ENCODE data around the gene TNFRSF13B.
"Not testable (repeated sequence)": the region's sequence is repeated elsewhere in the genome, so short reads cannot be mapped to it uniquely, and the experiment has no call there.

TNFRSF13B gene

GRCh38 chr17:16915752-16916556 lies 56.0 kb downstream of the TNFRSF13B start:
- no peak overlapping the region for H3K4me3 ChIP-seq (ENCODE audit: low read depth in 1 of 2, low read length in 2 of 2)
- H3K4me1 ChIP-seq (ENCODE audit: control insufficient read depth in 1 of 2, insufficient read depth in 2 of 2, low read length in 2 of 2): no peaks in the 10 kb centered on the region
- H3K27ac ChIP-seq (ENCODE audit: low read length): no peak overlapping the region
- no peaks in the 10 kb centered on the region for H3K9me3 ChIP-seq (ENCODE audit: control insufficient read depth in 1 of 2, low read length in 2 of 2)
- no peaks in the 10 kb centered on the region for H3K36me3 ChIP-seq (ENCODE audit: control insufficient read depth in 1 of 2, insufficient read depth in 2 of 2, low read length in 2 of 2)
- H3K27me3 ChIP-seq (ENCODE audit: low read depth, low read length): no peaks in the 10 kb centered on the region

- Histone ChIP-seq H3K4me1 (ENCODE audit: control insufficient read depth in 1 of 2, insufficient read depth in 2 of 2, low read length in 2 of 2) (no peaks in the 10 kb centered on the region), H3K36me3 (ENCODE audit: control insufficient read depth in 1 of 2, insufficient read depth in 2 of 2, low read length in 2 of 2) (no peaks in the 10 kb centered on the region), H3K9me3 (ENCODE audit: control insufficient read depth in 1 of 2, low read length in 2 of 2) (no peaks in the 10 kb centered on the region), H3K27me3 (ENCODE audit: low read depth, low read length) (no peaks in the 10 kb centered on the region), H3K4me3 (ENCODE audit: low read depth in 1 of 2, low read length in 2 of 2) (no peak overlapping the region), H3K27ac (ENCODE audit: low read length) (no peak overlapping the region)
Measured at GRCh38 chr17:16913463-16913862, 58.5 kb downstream of the TNFRSF13B start.

- Histone ChIP-seq H3K9me3 (ENCODE audit: control insufficient read depth in 1 of 2, low read length in 2 of 2) (no peaks in the 10 kb centered on the region), H3K27me3 (ENCODE audit: low read depth, low read length) (no peaks in the 10 kb centered on the region), H3K4me1 (ENCODE audit: control insufficient read depth in 1 of 2, insufficient read depth in 2 of 2, low read length in 2 of 2) (no peaks in the 10 kb centered on the region), H3K36me3 (ENCODE audit: control insufficient read depth in 1 of 2, insufficient read depth in 2 of 2, low read length in 2 of 2) (no peaks in the 10 kb centered on the region), H3K27ac (ENCODE audit: low read length) (no peak overlapping the region), H3K4me3 (ENCODE audit: low read depth in 1 of 2, low read length in 2 of 2) (no peak overlapping the region)
Measured at GRCh38 chr17:16912021-16912962, 59.6 kb downstream of the TNFRSF13B start.

- H3K27ac ChIP-seq (ENCODE audit: low read length): no peak overlapping the region
- H3K36me3 ChIP-seq (ENCODE audit: control insufficient read depth in 1 of 2, insufficient read depth in 2 of 2, low read length in 2 of 2): no peaks in the 10 kb centered on the region
- H3K4me1 ChIP-seq (ENCODE audit: control insufficient read depth in 1 of 2, insufficient read depth in 2 of 2, low read length in 2 of 2): no peaks in the 10 kb centered on the region
- no peaks in the 10 kb centered on the region for H3K27me3 ChIP-seq (ENCODE audit: low read depth, low read length)
- no peak overlapping the region for H3K4me3 ChIP-seq (ENCODE audit: low read depth in 1 of 2, low read length in 2 of 2)
- H3K9me3 ChIP-seq (ENCODE audit: control insufficient read depth in 1 of 2, low read length in 2 of 2): no peaks in the 10 kb centered on the region
Measured at GRCh38 chr17:16911141-16911937, 60.6 kb downstream of the TNFRSF13B start.

- H3K4me3 ChIP-seq (ENCODE audit: low read depth in 1 of 2, low read length in 2 of 2): no peak overlapping the region
- no peaks in the 10 kb centered on the region for H3K27me3 ChIP-seq (ENCODE audit: low read depth, low read length)
- H3K36me3 ChIP-seq (ENCODE audit: control insufficient read depth in 1 of 2, insufficient read depth in 2 of 2, low read length in 2 of 2): no peaks in the 10 kb centered on the region
- H3K27ac ChIP-seq (ENCODE audit: low read length): no peak overlapping the region
- no peaks in the 10 kb centered on the region for H3K9me3 ChIP-seq (ENCODE audit: control insufficient read depth in 1 of 2, low read length in 2 of 2)
- H3K4me1 ChIP-seq (ENCODE audit: control insufficient read depth in 1 of 2, insufficient read depth in 2 of 2, low read length in 2 of 2): no peaks in the 10 kb centered on the region
Measured at GRCh38 chr17:16910341-16910740, 61.6 kb downstream of the TNFRSF13B start.

GRCh38 chr17:16909472-16910246 lies 62.3 kb downstream of the TNFRSF13B start:
- H3K4me1 ChIP-seq (ENCODE audit: control insufficient read depth in 1 of 2, insufficient read depth in 2 of 2, low read length in 2 of 2): no peaks in the 10 kb centered on the region
- H3K27ac ChIP-seq (ENCODE audit: low read length): no peak overlapping the region
- H3K36me3 ChIP-seq (ENCODE audit: control insufficient read depth in 1 of 2, insufficient read depth in 2 of 2, low read length in 2 of 2): no peaks in the 10 kb centered on the region
- no peaks in the 10 kb centered on the region for H3K27me3 ChIP-seq (ENCODE audit: low read depth, low read length)
- no peaks in the 10 kb centered on the region for H3K9me3 ChIP-seq (ENCODE audit: control insufficient read depth in 1 of 2, low read length in 2 of 2)
- H3K4me3 ChIP-seq (ENCODE audit: low read depth in 1 of 2, low read length in 2 of 2): no peak overlapping the region

- H3K4me3 ChIP-seq (ENCODE audit: low read depth in 1 of 2, low read length in 2 of 2): no peak overlapping the region
Measured at GRCh38 chr17:16908273-16908672, 63.6 kb downstream of the TNFRSF13B start.

GRCh38 chr17:16906680-16907079 lies 65.2 kb downstream of the TNFRSF13B start:
- no peak overlapping the region for H3K4me3 ChIP-seq (ENCODE audit: low read depth in 1 of 2, low read length in 2 of 2)
- no peaks in the 10 kb centered on the region for H3K4me1 ChIP-seq (ENCODE audit: control insufficient read depth in 1 of 2, insufficient read depth in 2 of 2, low read length in 2 of 2)
- no peaks in the 10 kb centered on the region for H3K27me3 ChIP-seq (ENCODE audit: low read depth, low read length)
- no peaks in the 10 kb centered on the region for H3K36me3 ChIP-seq (ENCODE audit: control insufficient read depth in 1 of 2, insufficient read depth in 2 of 2, low read length in 2 of 2)
- no peaks in the 10 kb centered on the region for H3K9me3 ChIP-seq (ENCODE audit: control insufficient read depth in 1 of 2, low read length in 2 of 2)
- no peak overlapping the region for H3K27ac ChIP-seq (ENCODE audit: low read length)

More at GRCh38 chr17:16908273-16908672, 63.6 kb downstream of the TNFRSF13B start:
- Histone ChIP-seq H3K9me3 (ENCODE audit: control insufficient read depth in 1 of 2, low read length in 2 of 2) (no peaks in the 10 kb centered on the region), H3K36me3 (ENCODE audit: control insufficient read depth in 1 of 2, insufficient read depth in 2 of 2, low read length in 2 of 2) (no peaks in the 10 kb centered on the region), H3K27ac (ENCODE audit: low read length) (no peak overlapping the region), H3K27me3 (ENCODE audit: low read depth, low read length) (no peaks in the 10 kb centered on the region), H3K4me1 (ENCODE audit: control insufficient read depth in 1 of 2, insufficient read depth in 2 of 2, low read length in 2 of 2) (no peaks in the 10 kb centered on the region)

GRCh38 chr17:16905593-16906191 lies 66.2 kb downstream of the TNFRSF13B start:
- Histone ChIP-seq H3K9me3 (ENCODE audit: control insufficient read depth in 1 of 2, low read length in 2 of 2) (no peaks in the 10 kb centered on the region), H3K4me3 (ENCODE audit: low read depth in 1 of 2, low read length in 2 of 2) (no peak overlapping the region), H3K27me3 (ENCODE audit: low read depth, low read length) (no peaks in the 10 kb centered on the region), H3K27ac (ENCODE audit: low read length) (no peak overlapping the region), H3K4me1 (ENCODE audit: control insufficient read depth in 1 of 2, insufficient read depth in 2 of 2, low read length in 2 of 2) (no peaks in the 10 kb centered on the region), H3K36me3 (ENCODE audit: control insufficient read depth in 1 of 2, insufficient read depth in 2 of 2, low read length in 2 of 2) (no peaks in the 10 kb centered on the region)

GRCh38 chr17:16903070-16903469 lies 68.8 kb downstream of the TNFRSF13B start:
- not testable (repeated sequence) for H3K4me1 ChIP-seq (ENCODE audit: control insufficient read depth in 1 of 2, insufficient read depth in 2 of 2, low read length in 2 of 2); H3K9me3 ChIP-seq (ENCODE audit: control insufficient read depth in 1 of 2, low read length in 2 of 2); H3K27me3 ChIP-seq (ENCODE audit: low read depth, low read length); H3K36me3 ChIP-seq (ENCODE audit: control insufficient read depth in 1 of 2, insufficient read depth in 2 of 2, low read length in 2 of 2); H3K27ac ChIP-seq (ENCODE audit: low read length); H3K4me3 ChIP-seq (ENCODE audit: low read depth in 1 of 2, low read length in 2 of 2)
